ENCODE measurements around the gene CLEC7A. TPM values are rescaled to one million over a fixed set of nuclear protein-coding genes. Genes with fewer than 3 reads are reported as not detected.

CLEC7A gene
- total RNA-seq, 4 donors from 2014 or later, result 1.7 to 9.4 (median 3.2) TPM

GRCh38 chr12:10119066-10119465, 10.9 kb downstream of the CLEC7A start:
- TF ChIP-seq POLR2A (IDR thresholded peaks at IDR 0.05; ENCODE audit: low read depth) (no peak), POLR2AphosphoS5 (IDR thresholded peaks at IDR 0.05) (no peak), CTCF (IDR thresholded peaks at IDR 0.05) (no peak), EP300 (IDR thresholded peaks at IDR 0.05) (no peak)
- Histone ChIP-seq H3K9me3 (no peaks in the 10 kb centered on the region), H3K36me3 (no peaks in the 10 kb centered on the region), H3K4me1 (no peaks in the 10 kb centered on the region), H3K27me3 (no peaks in the 10 kb centered on the region), H3K4me3 (no peak overlapping the region), H3K27ac (replicated peaks in 1 of 4) (no peak overlapping the region)
- DNase-seq (ENCODE audit: extremely low spot score), result no peak
- intact Hi-C loops (cut with DNase I), result no loop called here
- 77% methylated on average over 3 of the region's 3 CpGs for WGBS

DNA sequence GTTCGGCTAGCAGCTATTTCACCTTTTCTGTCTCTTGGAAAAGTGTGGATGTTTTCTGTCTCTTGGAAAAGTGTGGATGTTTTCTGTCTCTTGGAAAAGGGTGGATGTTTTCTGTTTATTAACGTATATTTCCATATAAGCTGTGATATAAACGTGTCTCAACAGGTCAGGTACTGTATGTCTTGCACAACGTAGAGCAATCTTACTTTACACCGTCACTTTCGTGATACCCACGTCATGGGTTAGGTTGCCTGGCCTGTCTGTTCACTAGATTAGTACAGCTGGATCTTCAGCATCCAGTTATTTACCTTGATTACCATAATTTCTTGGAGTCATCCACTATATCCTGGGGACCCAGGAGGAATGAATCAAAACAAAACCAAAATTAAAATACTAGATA, 14.1 kb downstream of the CLEC7A start:
- Histone ChIP-seq H3K4me3 (no peak overlapping the region), H3K27ac (replicated peaks in 1 of 4) (no peak overlapping the region), H3K36me3 (no peaks in the 10 kb centered on the region), H3K9me3 (peaks cover 0 to 6% (median 0%) of the 10 kb centered on the region in 4 donors), H3K4me1 (no peaks in the 10 kb centered on the region), H3K27me3 (no peaks in the 10 kb centered on the region)
- DNase-seq (ENCODE audit: extremely low spot score), result no peak
- no peak for TF ChIP-seq EP300 (IDR thresholded peaks at IDR 0.05)
- no peak for TF ChIP-seq CTCF (IDR thresholded peaks at IDR 0.05)
- no peak for TF ChIP-seq POLR2AphosphoS5 (IDR thresholded peaks at IDR 0.05)
- no peak for TF ChIP-seq POLR2A (IDR thresholded peaks at IDR 0.05; ENCODE audit: low read depth)
- intact Hi-C loops (cut with DNase I), result no loop called here
- 89% methylated on average over 7 of the region's 7 CpGs for WGBS

DNA sequence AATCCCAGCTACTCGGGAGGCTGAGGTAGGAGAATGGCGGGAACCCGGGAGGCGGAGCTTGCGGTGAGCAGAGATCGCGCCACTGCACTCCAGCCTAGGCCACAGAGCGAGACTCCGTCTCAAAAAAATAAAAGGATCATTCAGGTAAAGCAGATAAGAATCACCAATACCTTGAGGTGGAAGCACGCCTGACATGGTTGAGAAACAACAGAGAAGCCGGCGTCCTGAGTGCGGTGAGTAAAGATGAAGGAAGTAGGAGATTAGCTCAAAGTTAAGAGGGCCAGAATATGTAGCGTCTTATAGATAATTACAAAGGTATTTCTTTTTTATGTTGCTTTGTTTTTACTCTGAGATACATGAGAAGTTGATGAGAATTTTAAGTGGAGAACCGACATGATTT, 14.7 kb downstream of the CLEC7A start:
- H3K4me1 ChIP-seq, result no peaks in the 10 kb centered on the region
- no peaks in the 10 kb centered on the region for H3K36me3 ChIP-seq
- 84% methylated on average over 15 of the region's 15 CpGs for WGBS
- TF ChIP-seq EP300 (IDR thresholded peaks at IDR 0.05), result no peak
- TF ChIP-seq POLR2A (IDR thresholded peaks at IDR 0.05; ENCODE audit: low read depth), result no peak
- H3K9me3 ChIP-seq, result peaks cover 0 to 6% (median 0%) of the 10 kb centered on the region in 4 donors
- H3K4me3 ChIP-seq, result no peak overlapping the region
- intact Hi-C loops (cut with DNase I), result no loop called here
- H3K27me3 ChIP-seq, result no peaks in the 10 kb centered on the region
- no peak for DNase-seq (ENCODE audit: extremely low spot score)
- no peak overlapping the region for H3K27ac ChIP-seq (replicated peaks in 1 of 4)

DNA sequence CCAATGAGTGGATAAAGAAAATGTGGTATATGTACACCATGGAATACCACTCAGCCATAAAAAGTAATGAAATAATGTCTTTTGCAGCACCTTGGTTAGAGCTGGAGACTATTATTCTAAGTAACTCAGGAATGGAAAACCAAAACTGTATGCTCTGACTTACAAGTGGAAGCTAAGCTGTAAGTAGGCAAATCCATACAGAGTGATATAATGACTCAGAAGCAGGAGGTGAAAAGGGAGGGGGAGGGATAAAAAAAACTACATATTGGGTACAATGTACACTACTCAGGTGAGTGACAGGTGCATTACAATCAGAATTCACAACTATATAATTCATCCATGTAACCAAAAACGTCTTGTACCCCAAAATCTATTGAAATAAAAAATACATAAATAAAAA, 16.1 kb downstream of the CLEC7A start:
- Histone ChIP-seq H3K4me1 (no peaks in the 10 kb centered on the region), H3K9me3 (peaks cover 0 to 6% (median 0%) of the 10 kb centered on the region in 4 donors), H3K4me3 (no peak overlapping the region), H3K27ac (replicated peaks in 1 of 4) (no peak overlapping the region), H3K27me3 (no peaks in the 10 kb centered on the region), H3K36me3 (no peaks in the 10 kb centered on the region)
- no peak for DNase-seq (ENCODE audit: extremely low spot score)
- intact Hi-C loops (cut with DNase I), result no loop called here
- WGBS, result 64% methylated on average over 1 of the region's 1 CpG
- TF ChIP-seq POLR2A (IDR thresholded peaks at IDR 0.05; ENCODE audit: low read depth) (no peak), POLR2AphosphoS5 (IDR thresholded peaks at IDR 0.05) (no peak), CTCF (IDR thresholded peaks at IDR 0.05) (no peak), EP300 (IDR thresholded peaks at IDR 0.05) (no peak)

GRCh38 chr12:10113075-10113474, 16.9 kb downstream of the CLEC7A start:
- H3K27ac ChIP-seq (replicated peaks in 1 of 4), result no peak overlapping the region
- no peaks in the 10 kb centered on the region for H3K4me1 ChIP-seq
- H3K36me3 ChIP-seq, result no peaks in the 10 kb centered on the region
- intact Hi-C loops (cut with DNase I), result no loop called here
- TF ChIP-seq POLR2AphosphoS5 (IDR thresholded peaks at IDR 0.05) (no peak), CTCF (IDR thresholded peaks at IDR 0.05) (no peak), POLR2A (IDR thresholded peaks at IDR 0.05; ENCODE audit: low read depth) (no peak), EP300 (IDR thresholded peaks at IDR 0.05) (no peak)
- H3K4me3 ChIP-seq, result no peak overlapping the region
- no peak for DNase-seq (ENCODE audit: extremely low spot score)
- H3K9me3 ChIP-seq, result peaks cover 0 to 6% (median 0%) of the 10 kb centered on the region in 4 donors
- WGBS, result 79% methylated on average over 1 of the region's 1 CpG
- H3K27me3 ChIP-seq, result no peaks in the 10 kb centered on the region
